ENCODE data around the gene ZNF839.
"Not testable (repeated sequence)": the region's sequence is repeated elsewhere in the genome, so short reads cannot be mapped to it uniquely, and the experiment has no call there.

ZNF839 gene

GRCh38 chr14:102292441-102292840 lies 27.1 kb upstream of the ZNF839 start:
- DNase-seq (ENCODE audit: low read depth in 2 of 2), result no peak
- no peak overlapping the region for H3K4me3 ChIP-seq (replicated peaks in 1 of 2; ENCODE audit: low read depth in 2 of 2, low read length in 2 of 2)
- no peak for TF ChIP-seq CTCF (IDR thresholded peaks at IDR 0.05; ENCODE audit: low read depth, low read length)

- peak; percentile 64 to 75 for DNase-seq (ENCODE audit: low read depth in 2 of 2)
- H3K4me3 ChIP-seq (replicated peaks in 1 of 2; ENCODE audit: low read depth in 2 of 2, low read length in 2 of 2), result no peak overlapping the region
- TF ChIP-seq CTCF (IDR thresholded peaks at IDR 0.05; ENCODE audit: low read depth, low read length), result no peak
These were observed 25.8 kb upstream of the ZNF839 start for GRCh38 chr14:102293781-102294180.

- DNase-seq (ENCODE audit: low read depth in 2 of 2), result peak; percentile 51 to 59
- no peak overlapping the region for H3K4me3 ChIP-seq (replicated peaks in 1 of 2; ENCODE audit: low read depth in 2 of 2, low read length in 2 of 2)
- peak; percentile 62 for TF ChIP-seq CTCF (IDR thresholded peaks at IDR 0.05; ENCODE audit: low read depth, low read length)
These were observed 24.3 kb upstream of the ZNF839 start for GRCh38 chr14:102295270-102295669.

- no peak overlapping the region for H3K4me3 ChIP-seq (replicated peaks in 1 of 2; ENCODE audit: low read depth in 2 of 2, low read length in 2 of 2)
- no peak for TF ChIP-seq CTCF (IDR thresholded peaks at IDR 0.05; ENCODE audit: low read depth, low read length)
- DNase-seq (ENCODE audit: low read depth in 2 of 2), result no peak
These were observed 21.9 kb upstream of the ZNF839 start for GRCh38 chr14:102297436-102298170.

- not testable (repeated sequence) for H3K4me3 ChIP-seq (replicated peaks in 1 of 2; ENCODE audit: low read depth in 2 of 2, low read length in 2 of 2); DNase-seq (ENCODE audit: low read depth in 2 of 2)
These were observed 21.1 kb upstream of the ZNF839 start for GRCh38 chr14:102298303-102299070.

GRCh38 chr14:102303664-102304063 lies 15.9 kb upstream of the ZNF839 start:
- TF ChIP-seq CTCF (IDR thresholded peaks at IDR 0.05; ENCODE audit: low read depth, low read length), result no peak
- DNase-seq (ENCODE audit: low read depth in 2 of 2), result no peak
- peak overlapping the region in 1 of 2 donors; percentile 73 for H3K4me3 ChIP-seq (replicated peaks in 1 of 2; ENCODE audit: low read depth in 2 of 2, low read length in 2 of 2)
